GM19455 (cell line): ENCODE measurements around the gene SIRT4.
"Not testable (repeated sequence)": the region's sequence is repeated elsewhere in the genome, so short reads cannot be mapped to it uniquely, and the experiment has no call there.

Experiments
- ATAC-seq: cut with Tn5 transposase; IDR thresholded peaks from one replicate; pipeline ENCODE4 v1.9.1; 2021; ENCODE audit not compliant: unreplicated experiment

The SIRT4 gene

DNA sequence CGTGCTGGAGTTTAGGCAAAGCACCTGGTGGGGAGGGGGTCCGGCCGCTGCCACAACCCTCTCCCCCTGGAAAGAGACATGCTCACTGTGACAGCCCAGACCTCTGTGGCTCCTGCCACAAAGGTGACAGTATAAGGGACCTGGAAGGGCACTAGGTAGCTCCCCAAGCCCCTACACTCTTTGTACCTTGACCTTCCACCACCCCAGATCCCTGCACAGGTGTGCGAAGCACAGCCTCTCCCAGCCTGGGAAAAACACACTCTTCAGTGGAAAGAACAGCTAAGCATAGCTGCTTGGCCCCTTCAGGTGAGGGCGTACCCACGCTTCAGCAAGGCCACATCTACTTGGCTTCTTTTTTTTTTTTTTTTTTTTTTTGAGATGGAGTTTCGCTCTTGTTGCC lies 30.4 kb downstream of the SIRT4 start:
- ATAC-seq = no peak

DNA sequence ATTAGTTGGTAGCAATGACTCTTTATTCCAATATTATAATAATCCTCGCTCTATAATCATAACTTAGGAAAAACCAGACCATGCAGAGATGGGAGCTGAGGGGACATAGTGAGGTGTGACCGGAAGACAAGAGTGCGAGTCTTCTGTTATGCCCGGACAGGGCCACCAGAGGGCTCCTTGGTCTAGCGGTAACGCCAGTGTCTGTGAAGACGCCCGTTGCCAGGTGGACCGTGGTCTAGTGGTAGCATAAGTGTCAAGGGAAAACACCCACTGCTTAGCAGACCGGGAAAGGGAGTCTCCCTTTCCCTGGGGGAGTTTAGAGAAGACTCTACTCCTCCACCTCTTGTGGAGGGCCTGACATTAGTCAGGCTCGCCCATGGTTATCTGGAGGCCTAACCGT lies 33.3 kb downstream of the SIRT4 start:
- not testable (repeated sequence) for ATAC-seq

- not testable (repeated sequence) for ATAC-seq
Measured at GRCh38 chr12:120336392-120336791, 34.3 kb downstream of the SIRT4 start.

- ATAC-seq = no peak
Measured at GRCh38 chr12:120337730-120338129, 35.6 kb downstream of the SIRT4 start.

- no peak for ATAC-seq
Measured at GRCh38 chr12:120339256-120339655, 37.1 kb downstream of the SIRT4 start.

- ATAC-seq = no peak
Measured at GRCh38 chr12:120342175-120343038, 40.3 kb downstream of the SIRT4 start.

GRCh38 chr12:120343039-120343537 lies 41.0 kb downstream of the SIRT4 start:
- ATAC-seq = no peak

GRCh38 chr12:120343692-120344091 lies 41.6 kb downstream of the SIRT4 start:
- ATAC-seq = no peak

- ATAC-seq = no peak
Measured at GRCh38 chr12:120346031-120346430, 43.9 kb downstream of the SIRT4 start.

GRCh38 chr12:120346681-120347080 lies 44.6 kb downstream of the SIRT4 start:
- ATAC-seq = no peak

DNA sequence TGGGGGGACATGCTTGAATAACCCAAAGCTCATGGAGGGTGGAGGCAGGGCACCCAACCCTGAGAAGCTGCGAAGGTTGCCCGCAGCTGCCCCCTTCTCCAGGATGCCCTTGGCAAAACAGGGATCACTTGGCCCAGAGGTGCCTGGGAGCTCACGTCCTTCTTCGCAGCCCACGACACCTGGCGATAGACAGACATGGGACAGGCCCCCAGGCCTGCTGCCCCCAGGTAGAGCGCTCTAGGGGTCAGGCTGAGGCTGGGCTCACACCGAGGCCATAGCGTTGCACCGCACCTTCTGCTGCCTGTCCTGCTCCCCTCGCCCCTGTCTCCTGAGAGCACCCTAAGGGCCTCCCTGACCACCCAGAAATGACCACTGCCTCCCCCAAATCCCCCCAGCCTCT lies 45.6 kb downstream of the SIRT4 start:
- ATAC-seq = no peak

- ATAC-seq = no peak
Measured at GRCh38 chr12:120350576-120351350, 48.6 kb downstream of the SIRT4 start.

DNA sequence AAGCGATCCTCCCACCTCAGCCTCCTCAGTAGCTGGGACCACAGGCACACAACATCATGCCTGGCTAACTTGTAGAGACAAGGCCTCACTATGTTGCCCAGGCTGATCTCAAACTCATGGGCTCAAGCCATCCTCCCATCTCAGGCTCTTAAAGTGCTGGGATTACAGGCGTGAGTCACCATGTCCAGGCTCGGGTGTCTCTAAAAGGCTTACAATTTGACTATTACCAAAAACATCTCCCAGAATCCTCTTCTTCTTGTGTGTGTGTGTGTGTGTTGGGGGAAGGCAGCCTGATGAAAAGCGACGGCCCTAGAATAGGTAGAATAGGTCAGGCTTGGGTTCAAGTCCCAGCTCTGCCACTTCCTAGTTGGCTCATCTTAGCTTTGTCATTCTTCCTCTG lies 50.0 kb downstream of the SIRT4 start:
- no peak for ATAC-seq

- no peak for ATAC-seq
Measured at GRCh38 chr12:120353136-120353535, 51.0 kb downstream of the SIRT4 start.

DNA sequence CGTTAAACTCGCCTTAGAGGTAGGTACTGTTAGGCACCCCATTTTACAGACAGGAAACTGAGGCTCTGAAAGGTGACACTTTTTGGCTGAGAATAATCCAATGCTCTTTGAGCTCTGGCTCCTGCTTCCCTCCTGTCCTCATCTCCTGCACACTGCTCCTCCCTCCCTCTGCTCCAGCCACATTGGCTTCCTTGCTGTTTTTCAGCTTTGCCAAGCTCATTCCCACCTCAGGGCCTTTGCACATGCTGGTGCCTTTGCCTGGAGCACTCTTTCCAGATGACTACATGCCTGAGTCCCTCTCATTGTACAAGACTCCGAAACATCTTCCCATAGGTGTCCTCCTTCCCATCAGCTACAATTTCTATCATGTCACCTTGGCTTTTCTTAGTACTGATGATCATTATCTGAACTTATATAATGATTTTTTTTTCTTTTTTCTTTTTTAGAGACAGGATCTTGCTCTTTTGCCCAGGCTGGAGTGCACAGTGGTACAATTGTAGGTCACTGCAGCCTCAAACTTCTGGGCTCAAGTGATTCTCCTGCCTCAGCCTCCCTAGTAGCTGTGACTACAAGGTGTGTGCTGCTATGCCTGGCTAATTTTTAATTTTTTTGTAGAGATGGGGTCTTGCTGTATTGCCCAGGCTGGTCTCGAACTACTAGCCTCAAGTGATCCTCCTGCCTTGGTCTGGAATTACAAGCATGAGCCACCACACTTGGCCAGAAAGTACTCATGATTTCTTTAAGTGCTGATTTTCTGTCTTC lies 51.6 kb downstream of the SIRT4 start:
- no peak for ATAC-seq

- ATAC-seq = no peak
Measured at GRCh38 chr12:120356567-120357030, 54.5 kb downstream of the SIRT4 start.

DNA sequence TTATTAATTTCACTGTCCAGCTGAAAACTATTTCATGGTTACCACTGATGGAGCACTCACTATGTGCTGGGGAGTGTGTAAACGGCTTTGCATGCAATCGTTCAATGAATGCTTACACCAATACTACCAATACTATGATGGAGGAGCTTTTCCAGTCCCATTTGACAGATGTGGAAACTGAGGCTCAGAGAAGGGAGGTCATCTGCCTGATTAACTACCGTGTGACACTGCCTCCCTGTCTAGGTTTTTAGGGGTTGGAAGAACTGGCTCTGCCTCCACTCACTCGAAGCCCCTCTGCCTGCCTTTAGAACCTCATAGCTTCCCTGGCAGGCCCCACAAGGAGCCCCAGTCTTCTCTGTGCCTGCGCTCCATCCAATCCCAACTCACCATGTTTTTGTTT lies 55.0 kb downstream of the SIRT4 start:
- no peak for ATAC-seq

GRCh38 chr12:120358412-120359100 lies 56.4 kb downstream of the SIRT4 start:
- no peak for ATAC-seq

GRCh38 chr12:120359128-120359527 lies 57.0 kb downstream of the SIRT4 start:
- ATAC-seq = no peak

DNA sequence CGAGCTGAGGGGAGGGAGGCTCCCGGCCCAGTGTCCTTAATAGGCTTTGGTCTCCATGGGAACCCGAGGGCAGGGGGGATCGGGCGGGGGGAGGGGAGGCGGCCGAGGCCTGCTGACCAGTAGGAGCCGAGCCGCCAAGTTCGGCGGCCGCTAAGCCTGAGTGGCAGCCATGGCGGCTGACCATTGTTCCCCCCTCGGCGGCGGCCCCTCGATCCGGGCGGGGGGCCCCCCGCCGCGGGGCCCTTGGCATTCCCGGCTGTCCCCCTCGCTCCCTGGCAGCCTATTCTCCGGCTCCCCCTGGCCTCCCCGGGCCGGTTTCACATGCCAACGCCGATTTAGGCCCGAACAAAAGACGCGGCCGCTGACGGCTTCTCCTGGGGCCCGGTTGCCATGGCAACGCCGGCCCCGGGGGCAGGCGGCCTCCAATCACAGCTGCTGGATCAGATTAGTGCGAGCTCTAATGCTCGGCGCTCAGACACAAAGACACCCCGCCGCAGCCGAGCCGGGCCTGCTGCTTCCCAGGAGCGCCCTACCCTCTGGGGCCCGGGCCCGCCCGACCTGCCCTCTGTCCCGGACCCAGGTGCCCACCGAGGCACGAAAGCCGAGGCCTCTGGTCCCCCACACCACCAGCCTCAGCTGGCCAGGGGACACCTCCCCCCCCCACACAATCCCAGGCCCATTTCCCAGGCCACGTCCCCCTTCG lies 59.5 kb downstream of the SIRT4 start:
- ATAC-seq = no peak
